ENCODE results near the gene NRCAM. TPM values are rescaled to one million over a fixed set of nuclear protein-coding genes. Genes with fewer than 3 reads are reported as not detected.

NRCAM gene
- total and polyA plus RNA-seq, 2 of the 13 experiments (the other 11 are each of a cell fraction or from before 2014, with no cell fraction given) = 0.31 to 0.33 TPM

- H3K9me3 ChIP-seq (ENCODE audit: low read length) = no peaks in the 10 kb centered on the region
- in situ Hi-C loops (cut with HindIII; ENCODE audit: extremely low pct_ligation_motif_present, low pct_unique_long_range_greater_than_20kb) = loop anchor here (5.0 kb wide), 1 partner anchor 43 kb away; no protein-coding TSS in a partner anchor
- H3K4me3 ChIP-seq (replicated peaks in 1 of 3; ENCODE audit: insufficient read depth in 1 of 3, low read depth in 2 of 3, low read length in 3 of 3) = no peak overlapping the region
- H4K20me1 ChIP-seq (ENCODE audit: insufficient read depth, low read length) = no peaks in the 10 kb centered on the region
- BruUV-seq (replicated peaks) = no TSS peak
- ChIA-PET POLR2A (no interaction called here), CTCF (ENCODE audit: low intra/inter-chr PET ratio, low total read pairs) (no interaction called here)
- TF ChIP-seq TSC22D2 (CRISPR knock-in tag; IDR thresholded peaks at IDR 0.05; ENCODE audit: borderline replicate concordance) (no peak), NR3C1 (CRISPR knock-in tag; IDR thresholded peaks at IDR 0.05) (no peak), ATF2 (CRISPR knock-in tag; IDR thresholded peaks at IDR 0.05) (no peak), ATF5 (CRISPR knock-in tag; IDR thresholded peaks at IDR 0.05; ENCODE audit: low read depth) (no peak), ZNF574 (CRISPR knock-in tag; IDR thresholded peaks at IDR 0.05) (no peak), ZBTB8A (CRISPR knock-in tag; IDR thresholded peaks at IDR 0.05; ENCODE audit: borderline replicate concordance, low read depth) (no peak), ZNF264 (CRISPR knock-in tag; IDR thresholded peaks at IDR 0.05) (no peak), MBNL3 (CRISPR knock-in tag; conservative IDR thresholded peaks at IDR 0.05) (no peak), SMARCC2 (IDR thresholded peaks at IDR 0.05) (no peak)
- 12% methylated on average over 6 of the region's 6 CpGs for WGBS (ENCODE audit: low lambda C conversion rate)
- no peak overlapping the region for H3K9ac ChIP-seq (ENCODE audit: insufficient read depth, low read depth, low read length)
- FAIRE-seq (no peak), DNase-seq (ENCODE audit: low spot score) (no peak), ATAC-seq (no peak)
- no peak overlapping the region for H3K4me2 ChIP-seq (ENCODE audit: low read depth, low read length)
- H3K4me1 ChIP-seq (ENCODE audit: insufficient read depth, low read length) = no peaks in the 10 kb centered on the region
- H3K36me3 ChIP-seq (replicated peaks in 1 of 2; ENCODE audit: control insufficient read depth in 1 of 2, insufficient read depth in 2 of 2, low read length in 2 of 2) = no peaks in the 10 kb centered on the region
- H3K79me2 ChIP-seq (ENCODE audit: insufficient read depth, low read length) = no peaks in the 10 kb centered on the region
- no peak overlapping the region for H3K27ac ChIP-seq (ENCODE audit: extremely low read length, insufficient read depth, low read length)
- intact Hi-C loops (cut with micrococcal nuclease; ENCODE audit: unreplicated experiment) = loop anchor here (10.0 kb wide), 2 partner anchors 405 to 685 kb away; partner anchors contain the start of gene CBLL1
- peaks cover 0 to 6% of the 10 kb centered on the region in 2 experiments; a peak in 1 of 5 replicates for H3K27me3 ChIP-seq (ENCODE audit: control insufficient read depth in 1 of 2, insufficient read depth in 2 of 2, low read length in 2 of 2)
- H2AFZ ChIP-seq (ENCODE audit: low read length) = no peak overlapping the region
These were observed 306.3 kb downstream of the NRCAM start for GRCh38 chr7:108149908-108150307.

Measured in HepG2 (cell line).